ENCODE results near the gene ZNF333.

ZNF333 gene

GRCh38 chr19:14672188-14672872 lies 17.5 kb upstream of the ZNF333 start:
- WGBS (ENCODE audit: insufficient coverage, insufficient read length), result no CpG with 5 or more reads among the region's 3 CpGs
- Histone ChIP-seq H3K27ac (ENCODE audit: low read length) (no peak overlapping the region), H3K27me3 (ENCODE audit: control insufficient read depth, insufficient read depth, low read length) (no peaks in the 10 kb centered on the region; the same call in 1 of the 2 replicates), H3K9me3 (ENCODE audit: control insufficient read depth, insufficient read depth, low read length) (no peaks in the 10 kb centered on the region), H3K4me3 (ENCODE audit: low read length) (no peak overlapping the region), H3K4me1 (ENCODE audit: control insufficient read depth, insufficient read depth, low read length) (peaks cover 1% of the 10 kb centered on the region; the same call in 1 of the 2 replicates), H3K36me3 (ENCODE audit: control insufficient read depth, insufficient read depth, low read length) (no peaks in the 10 kb centered on the region)
- DNase-seq (ENCODE audit: low read depth, low spot score), result no peak

- H3K27me3 ChIP-seq (ENCODE audit: control insufficient read depth, insufficient read depth, low read length), result no peaks in the 10 kb centered on the region; the same call in 1 of the 2 replicates
- no peak overlapping the region for H3K27ac ChIP-seq (ENCODE audit: low read length)
- WGBS (ENCODE audit: insufficient coverage, insufficient read length), result no CpG with 5 or more reads among the region's 1 CpG
- no peaks in the 10 kb centered on the region for H3K9me3 ChIP-seq (ENCODE audit: control insufficient read depth, insufficient read depth, low read length)
- no peaks in the 10 kb centered on the region for H3K36me3 ChIP-seq (ENCODE audit: control insufficient read depth, insufficient read depth, low read length)
- no peak for DNase-seq (ENCODE audit: low read depth, low spot score)
- no peak overlapping the region for H3K4me3 ChIP-seq (ENCODE audit: low read length)
- peaks cover 1% of the 10 kb centered on the region; the same call in 1 of the 2 replicates for H3K4me1 ChIP-seq (ENCODE audit: control insufficient read depth, insufficient read depth, low read length)
Measured at GRCh38 chr19:14673088-14673487, 16.8 kb upstream of the ZNF333 start.

- H3K4me3 ChIP-seq (ENCODE audit: low read length), result no peak within 1 kb of the TSS
- no CpG with 5 or more reads among the region's 6 CpGs for WGBS (ENCODE audit: insufficient coverage, insufficient read length)
- peaks cover 1% of the 10 kb centered on the region; the same call in 1 of the 2 replicates for H3K4me1 ChIP-seq (ENCODE audit: control insufficient read depth, insufficient read depth, low read length)
- DNase-seq (ENCODE audit: low read depth, low spot score), result no peak
- no peaks in the 10 kb centered on the region for H3K36me3 ChIP-seq (ENCODE audit: control insufficient read depth, insufficient read depth, low read length)
- H3K27ac ChIP-seq (ENCODE audit: low read length), result no peak within 1 kb of the TSS
- no peaks in the 10 kb centered on the region; the same call in 1 of the 2 replicates for H3K27me3 ChIP-seq (ENCODE audit: control insufficient read depth, insufficient read depth, low read length)
- no peaks in the 10 kb centered on the region for H3K9me3 ChIP-seq (ENCODE audit: control insufficient read depth, insufficient read depth, low read length)
Measured at GRCh38 chr19:14674764-14675163, 15.1 kb upstream of the ZNF333 start, which contains the start of gene ADGRE3. Gene ADGRE3, minus strand, starts transcription at chr19:14674844. Its CDS starts 74 bp downstream, at chr19:14674770.

GRCh38 chr19:14676762-14677161 lies 13.1 kb upstream of the ZNF333 start:
- WGBS (ENCODE audit: insufficient coverage, insufficient read length), result 100% methylated on average over 7 of the region's 10 CpGs
- Histone ChIP-seq H3K36me3 (ENCODE audit: control insufficient read depth, insufficient read depth, low read length) (no peaks in the 10 kb centered on the region), H3K4me3 (ENCODE audit: low read length) (no peak overlapping the region), H3K9me3 (ENCODE audit: control insufficient read depth, insufficient read depth, low read length) (no peaks in the 10 kb centered on the region), H3K4me1 (ENCODE audit: control insufficient read depth, insufficient read depth, low read length) (peaks cover 1% of the 10 kb centered on the region; the same call in 1 of the 2 replicates), H3K27me3 (ENCODE audit: control insufficient read depth, insufficient read depth, low read length) (no peaks in the 10 kb centered on the region; the same call in 1 of the 2 replicates), H3K27ac (ENCODE audit: low read length) (no peak overlapping the region)
- no peak for DNase-seq (ENCODE audit: low read depth, low spot score)

- WGBS (ENCODE audit: insufficient coverage, insufficient read length), result 100% methylated on average over 1 of the region's 6 CpGs
- Histone ChIP-seq H3K9me3 (ENCODE audit: control insufficient read depth, insufficient read depth, low read length) (no peaks in the 10 kb centered on the region), H3K27ac (ENCODE audit: low read length) (no peak overlapping the region), H3K4me1 (ENCODE audit: control insufficient read depth, insufficient read depth, low read length) (peaks cover 1% of the 10 kb centered on the region; the same call in 1 of the 2 replicates), H3K36me3 (ENCODE audit: control insufficient read depth, insufficient read depth, low read length) (no peaks in the 10 kb centered on the region), H3K27me3 (ENCODE audit: control insufficient read depth, insufficient read depth, low read length) (no peaks in the 10 kb centered on the region; the same call in 1 of the 2 replicates), H3K4me3 (ENCODE audit: low read length) (no peak overlapping the region)
- DNase-seq (ENCODE audit: low read depth, low spot score), result no peak
Measured at GRCh38 chr19:14677464-14677863, 12.4 kb upstream of the ZNF333 start.

- Histone ChIP-seq H3K4me3 (ENCODE audit: low read length) (no peak overlapping the region), H3K27me3 (ENCODE audit: control insufficient read depth, insufficient read depth, low read length) (no peaks in the 10 kb centered on the region; the same call in 1 of the 2 replicates), H3K36me3 (ENCODE audit: control insufficient read depth, insufficient read depth, low read length) (no peaks in the 10 kb centered on the region), H3K27ac (ENCODE audit: low read length) (no peak overlapping the region), H3K9me3 (ENCODE audit: control insufficient read depth, insufficient read depth, low read length) (no peaks in the 10 kb centered on the region), H3K4me1 (ENCODE audit: control insufficient read depth, insufficient read depth, low read length) (peaks cover 1% of the 10 kb centered on the region; the same call in 1 of the 2 replicates)
- DNase-seq (ENCODE audit: low read depth, low spot score), result no peak
- 100% methylated on average over 3 of the region's 9 CpGs for WGBS (ENCODE audit: insufficient coverage, insufficient read length)
Measured at GRCh38 chr19:14678199-14678598, 11.6 kb upstream of the ZNF333 start.

GRCh38 chr19:14682084-14682483 lies 7.8 kb upstream of the ZNF333 start:
- no peaks in the 10 kb centered on the region for H3K36me3 ChIP-seq (ENCODE audit: control insufficient read depth, insufficient read depth, low read length)
- H3K9me3 ChIP-seq (ENCODE audit: control insufficient read depth, insufficient read depth, low read length), result no peaks in the 10 kb centered on the region
- no peak overlapping the region for H3K27ac ChIP-seq (ENCODE audit: low read length)
- H3K27me3 ChIP-seq (ENCODE audit: control insufficient read depth, insufficient read depth, low read length), result no peaks in the 10 kb centered on the region
- WGBS (ENCODE audit: insufficient coverage, insufficient read length), result 100% methylated on average over 2 of the region's 2 CpGs
- DNase-seq (ENCODE audit: low read depth, low spot score), result no peak
- H3K4me3 ChIP-seq (ENCODE audit: low read length), result no peak overlapping the region
- H3K4me1 ChIP-seq (ENCODE audit: control insufficient read depth, insufficient read depth, low read length), result no peaks in the 10 kb centered on the region

- DNase-seq (ENCODE audit: low read depth, low spot score), result no peak
- Histone ChIP-seq H3K36me3 (ENCODE audit: control insufficient read depth, insufficient read depth, low read length) (no peaks in the 10 kb centered on the region), H3K4me3 (ENCODE audit: low read length) (no peak overlapping the region), H3K4me1 (ENCODE audit: control insufficient read depth, insufficient read depth, low read length) (no peaks in the 10 kb centered on the region), H3K27me3 (ENCODE audit: control insufficient read depth, insufficient read depth, low read length) (no peaks in the 10 kb centered on the region), H3K27ac (ENCODE audit: low read length) (no peak overlapping the region), H3K9me3 (ENCODE audit: control insufficient read depth, insufficient read depth, low read length) (no peaks in the 10 kb centered on the region)
- WGBS (ENCODE audit: insufficient coverage, insufficient read length), result no CpG with 5 or more reads among the region's 3 CpGs
Measured at GRCh38 chr19:14683439-14683838, 6.4 kb upstream of the ZNF333 start.

GRCh38 chr19:14686411-14686810 lies 3.4 kb upstream of the ZNF333 start:
- Histone ChIP-seq H3K4me1 (ENCODE audit: control insufficient read depth, insufficient read depth, low read length) (no peaks in the 10 kb centered on the region), H3K4me3 (ENCODE audit: low read length) (no peak overlapping the region), H3K27me3 (ENCODE audit: control insufficient read depth, insufficient read depth, low read length) (no peaks in the 10 kb centered on the region), H3K9me3 (ENCODE audit: control insufficient read depth, insufficient read depth, low read length) (no peaks in the 10 kb centered on the region), H3K27ac (ENCODE audit: low read length) (no peak overlapping the region), H3K36me3 (ENCODE audit: control insufficient read depth, insufficient read depth, low read length) (no peaks in the 10 kb centered on the region)
- DNase-seq (ENCODE audit: low read depth, low spot score), result no peak
- no CpG with 5 or more reads among the region's 3 CpGs for WGBS (ENCODE audit: insufficient coverage, insufficient read length)

GRCh38 chr19:14694641-14695266 lies 4.9 kb downstream of the ZNF333 start:
- WGBS (ENCODE audit: insufficient coverage, insufficient read length), result no CpG with 5 or more reads among the region's 13 CpGs
- Histone ChIP-seq H3K4me3 (ENCODE audit: low read length) (no peak overlapping the region), H3K27ac (ENCODE audit: low read length) (no peak overlapping the region), H3K36me3 (ENCODE audit: control insufficient read depth, insufficient read depth, low read length) (peaks cover 7% of the 10 kb centered on the region; the same call in 1 of the 2 replicates), H3K27me3 (ENCODE audit: control insufficient read depth, insufficient read depth, low read length) (no peaks in the 10 kb centered on the region), H3K4me1 (ENCODE audit: control insufficient read depth, insufficient read depth, low read length) (no peaks in the 10 kb centered on the region), H3K9me3 (ENCODE audit: control insufficient read depth, insufficient read depth, low read length) (no peaks in the 10 kb centered on the region)
- no peak for DNase-seq (ENCODE audit: low read depth, low spot score)
